HepG2 (cell line): ENCODE results near the gene SURF1. TPM values are rescaled to one million over a fixed set of nuclear protein-coding genes. Genes with fewer than 3 reads are reported as not detected.
A peak's percentile ranks its signal among the peaks of the same experiment; 100 is the strongest.

Experiments
- MTA3 ChIP-seq: sonication (generic); formaldehyde crosslinking; IDR thresholded peaks from 2 replicates; pipeline ENCODE4 v1.4.0; 2020; ENCODE audit warnings: missing genetic modification reagents
- MTF2 ChIP-seq: sonication (generic); formaldehyde crosslinking; IDR thresholded peaks from 2 replicates; pipeline ENCODE4 v1.5.0; 2020; ENCODE audit warnings: missing genetic modification reagents, borderline replicate concordance
- NR2F2 ChIP-seq: IDR thresholded peaks from 2 replicates; pipeline ENCODE4 v1.6.1; 2012; ENCODE audit warnings: low read depth, inconsistent platforms, borderline replicate concordance
- RXRA ChIP-seq: sonication (generic); formaldehyde crosslinking; IDR thresholded peaks from 2 replicates; pipeline ENCODE4 v1.5.1; 2020; ENCODE audit warnings: missing genetic modification reagents
- ZIK1 ChIP-seq: sonication (generic); formaldehyde crosslinking; IDR thresholded peaks from 2 replicates; pipeline ENCODE4 v1.5.0; 2020; ENCODE audit warnings: mild to moderate bottlenecking, low read depth, missing genetic modification reagents, borderline replicate concordance
- ZNF10 ChIP-seq: sonication (generic); formaldehyde crosslinking; IDR thresholded peaks from 2 replicates; pipeline ENCODE4 v1.4.0; 2020; ENCODE audit warnings: mild to moderate bottlenecking, low read depth, missing genetic modification reagents, borderline replicate concordance
- ZNF224 ChIP-seq: sonication (generic); formaldehyde crosslinking; IDR thresholded peaks from 2 replicates; pipeline ENCODE4 v1.5.0; 2020; ENCODE audit warnings: mild to moderate bottlenecking, missing genetic modification reagents
- ZNF3 ChIP-seq: IDR thresholded peaks from 2 replicates; pipeline ENCODE4 v1.7.0; 2017; ENCODE audit warnings: inconsistent platforms
- ZNF512B ChIP-seq: sonication (generic); formaldehyde crosslinking; IDR thresholded peaks from 2 replicates; pipeline ENCODE4 v1.5.1; 2020; ENCODE audit warnings: missing genetic modification reagents, mild to moderate bottlenecking, borderline replicate concordance
- polyA plus RNA-seq, 8 experiments: library from polyadenylated mRNA; depleted of rRNA in 3 of 8; stranded (reverse) in 7 of 8; unstranded in 1 of 8; fragments of >200 nt; fragmentation: Illumina TruSeq in 4 of 8; extraction: Trizol in 4 of 8; gene quantifications; 2 replicates each; pipeline versions ENCODE4 v1.2.1 to v1.2.3, GENCODE V29; 2011 to 2016; ENCODE audit warnings: low read depth in 4 of 8, missing spikeins in 1 of 8, mixed read lengths in 1 of 8; ENCODE audit not compliant: insufficient read depth in 1 of 8
- total RNA-seq, 5 experiments: library from RNA; depleted of rRNA; stranded (reverse); fragments of >200 nt; fragmentation: Illumina TruSeq; extraction: Trizol; gene quantifications; 2 replicates each; pipeline ENCODE4 v1.2.3, GENCODE V29; 2016; ENCODE audit warnings: low read depth in 1 of 5
- TF ChIP-seq, protein P1 (sequence below): sonication (generic); formaldehyde crosslinking; IDR thresholded peaks from 2 replicates; pipeline ENCODE4 v1.4.0; 2020; ENCODE audit warnings: mild to moderate bottlenecking, low read depth, missing genetic modification reagents
- TF ChIP-seq, protein P2 (sequence below): sonication (generic); formaldehyde crosslinking; IDR thresholded peaks from 2 replicates; pipeline ENCODE4 v1.4.0; 2020; ENCODE audit warnings: missing genetic modification reagents, borderline replicate concordance
- TF ChIP-seq, protein P3 (sequence below): IDR thresholded peaks from 2 replicates; pipeline ENCODE4 v1.6.1; 2016; ENCODE audit warnings: missing biosample characterization, missing genetic modification reagents, low read depth

The SURF1 gene
- total and polyA plus RNA-seq, 2 of the 13 experiments (the other 11 are each of a cell fraction or from before 2014, with no cell fraction given): 17.8 to 40.7 TPM

- TF ChIP-seq, protein P1, sequence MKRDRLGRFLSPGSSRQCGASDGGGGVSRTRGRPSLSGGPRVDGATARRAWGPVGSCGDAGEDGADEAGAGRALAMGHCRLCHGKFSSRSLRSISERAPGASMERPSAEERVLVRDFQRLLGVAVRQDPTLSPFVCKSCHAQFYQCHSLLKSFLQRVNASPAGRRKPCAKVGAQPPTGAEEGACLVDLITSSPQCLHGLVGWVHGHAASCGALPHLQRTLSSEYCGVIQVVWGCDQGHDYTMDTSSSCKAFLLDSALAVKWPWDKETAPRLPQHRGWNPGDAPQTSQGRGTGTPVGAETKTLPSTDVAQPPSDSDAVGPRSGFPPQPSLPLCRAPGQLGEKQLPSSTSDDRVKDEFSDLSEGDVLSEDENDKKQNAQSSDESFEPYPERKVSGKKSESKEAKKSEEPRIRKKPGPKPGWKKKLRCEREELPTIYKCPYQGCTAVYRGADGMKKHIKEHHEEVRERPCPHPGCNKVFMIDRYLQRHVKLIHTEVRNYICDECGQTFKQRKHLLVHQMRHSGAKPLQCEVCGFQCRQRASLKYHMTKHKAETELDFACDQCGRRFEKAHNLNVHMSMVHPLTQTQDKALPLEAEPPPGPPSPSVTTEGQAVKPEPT (CRISPR knock-in tag): peak; percentile 78; the same call in 1 of the 2 replicates
- peak; percentile 86 for TF ChIP-seq RXRA (CRISPR knock-in tag)
- TF ChIP-seq NR2F2: no peak
- TF ChIP-seq MTF2 (CRISPR knock-in tag): no peak; the same call in none of the 2 replicates
- TF ChIP-seq, protein P2, sequence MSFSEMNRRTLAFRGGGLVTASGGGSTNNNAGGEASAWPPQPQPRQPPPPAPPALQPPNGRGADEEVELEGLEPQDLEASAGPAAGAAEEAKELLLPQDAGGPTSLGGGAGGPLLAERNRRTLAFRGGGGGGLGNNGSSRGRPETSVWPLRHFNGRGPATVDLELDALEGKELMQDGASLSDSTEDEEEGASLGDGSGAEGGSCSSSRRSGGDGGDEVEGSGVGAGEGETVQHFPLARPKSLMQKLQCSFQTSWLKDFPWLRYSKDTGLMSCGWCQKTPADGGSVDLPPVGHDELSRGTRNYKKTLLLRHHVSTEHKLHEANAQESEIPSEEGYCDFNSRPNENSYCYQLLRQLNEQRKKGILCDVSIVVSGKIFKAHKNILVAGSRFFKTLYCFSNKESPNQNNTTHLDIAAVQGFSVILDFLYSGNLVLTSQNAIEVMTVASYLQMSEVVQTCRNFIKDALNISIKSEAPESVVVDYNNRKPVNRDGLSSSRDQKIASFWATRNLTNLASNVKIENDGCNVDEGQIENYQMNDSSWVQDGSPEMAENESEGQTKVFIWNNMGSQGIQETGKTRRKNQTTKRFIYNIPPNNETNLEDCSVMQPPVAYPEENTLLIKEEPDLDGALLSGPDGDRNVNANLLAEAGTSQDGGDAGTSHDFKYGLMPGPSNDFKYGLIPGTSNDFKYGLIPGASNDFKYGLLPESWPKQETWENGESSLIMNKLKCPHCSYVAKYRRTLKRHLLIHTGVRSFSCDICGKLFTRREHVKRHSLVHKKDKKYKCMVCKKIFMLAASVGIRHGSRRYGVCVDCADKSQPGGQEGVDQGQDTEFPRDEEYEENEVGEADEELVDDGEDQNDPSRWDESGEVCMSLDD: no peak; the same call in 1 of the 2 replicates
- TF ChIP-seq, protein P3, sequence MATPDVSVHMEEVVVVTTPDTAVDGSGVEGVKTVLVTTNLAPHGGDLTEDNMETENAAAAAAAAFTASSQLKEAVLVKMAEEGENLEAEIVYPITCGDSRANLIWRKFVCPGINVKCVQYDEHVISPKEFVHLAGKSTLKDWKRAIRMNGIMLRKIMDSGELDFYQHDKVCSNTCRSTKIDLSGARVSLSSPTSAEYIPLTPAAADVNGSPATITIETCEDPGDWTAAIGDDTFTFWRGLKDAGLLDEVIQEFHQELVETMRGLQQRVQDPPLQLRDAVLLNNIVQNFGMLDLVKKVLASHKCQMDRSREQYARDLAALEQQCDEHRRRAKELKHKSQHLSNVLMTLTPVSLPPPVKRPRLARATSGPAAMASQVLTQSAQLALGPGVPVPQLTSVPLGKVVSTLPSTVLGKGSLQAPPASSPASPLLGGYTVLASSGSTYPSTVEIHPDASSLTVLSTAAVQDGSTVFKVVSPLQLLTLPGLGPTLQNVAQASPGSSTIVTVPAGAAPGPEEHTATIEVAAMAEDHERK (CRISPR knock-in tag): peak; percentile 78
- no peak for TF ChIP-seq ZNF10 (CRISPR knock-in tag)
- TF ChIP-seq ZNF224 (CRISPR knock-in tag): no peak; the same call in 1 of the 2 replicates
- TF ChIP-seq ZIK1 (CRISPR knock-in tag): peak; percentile 94; the same call in 1 of the 2 replicates
- TF ChIP-seq ZNF512B (CRISPR knock-in tag): no peak
- no peak for TF ChIP-seq ZNF3 (CRISPR knock-in tag)
- TF ChIP-seq MTA3 (CRISPR knock-in tag): no peak
These were observed 20.1 kb downstream of the SURF1 start, which contains the start of gene SURF6 (continued) for GRCh38 chr9:133335924-133336811.
